Effector memory CD4-positive, alpha-beta T cell (primary cell): ENCODE measurements around the gene CAPN12.

Experiments
- DNase-seq, 3 donors: peaks; one replicate each; pipeline ENCODE4 v3.0.0-alpha.2; 2020
- H3K27ac ChIP-seq: 2 replicates; pipeline ENCODE4 v1.7.0; 2013; ENCODE audit warnings: mild to moderate bottlenecking, low read length, moderate library complexity; ENCODE audit not compliant: insufficient read depth, poor library complexity, severe bottlenecking
- H3K27me3 ChIP-seq: replicated peaks from 2 replicates; pipeline ENCODE4 v1.7.0; 2013; ENCODE audit warnings: mild to moderate bottlenecking, low read length; ENCODE audit not compliant: insufficient read depth, control insufficient read depth, poor library complexity, severe bottlenecking
- H3K36me3 ChIP-seq: 2 replicates; pipeline ENCODE4 v1.7.0; 2013; ENCODE audit warnings: mild to moderate bottlenecking, low read length, moderate library complexity; ENCODE audit not compliant: control insufficient read depth, insufficient read depth
- H3K4me1 ChIP-seq: 2 replicates; pipeline ENCODE4 v1.7.0; 2013; ENCODE audit warnings: low read length, mild to moderate bottlenecking; ENCODE audit not compliant: control insufficient read depth, insufficient read depth, poor library complexity, severe bottlenecking
- H3K4me3 ChIP-seq: 2 replicates; pipeline ENCODE4 v1.7.0; 2013; ENCODE audit warnings: low read length, low read depth, mild to moderate bottlenecking; ENCODE audit not compliant: insufficient read depth, poor library complexity, severe bottlenecking
- H3K9me3 ChIP-seq: 2 replicates; pipeline ENCODE4 v1.7.0; 2013; ENCODE audit warnings: mild to moderate bottlenecking, low read length, moderate library complexity; ENCODE audit not compliant: control insufficient read depth

The CAPN12 gene

DNA sequence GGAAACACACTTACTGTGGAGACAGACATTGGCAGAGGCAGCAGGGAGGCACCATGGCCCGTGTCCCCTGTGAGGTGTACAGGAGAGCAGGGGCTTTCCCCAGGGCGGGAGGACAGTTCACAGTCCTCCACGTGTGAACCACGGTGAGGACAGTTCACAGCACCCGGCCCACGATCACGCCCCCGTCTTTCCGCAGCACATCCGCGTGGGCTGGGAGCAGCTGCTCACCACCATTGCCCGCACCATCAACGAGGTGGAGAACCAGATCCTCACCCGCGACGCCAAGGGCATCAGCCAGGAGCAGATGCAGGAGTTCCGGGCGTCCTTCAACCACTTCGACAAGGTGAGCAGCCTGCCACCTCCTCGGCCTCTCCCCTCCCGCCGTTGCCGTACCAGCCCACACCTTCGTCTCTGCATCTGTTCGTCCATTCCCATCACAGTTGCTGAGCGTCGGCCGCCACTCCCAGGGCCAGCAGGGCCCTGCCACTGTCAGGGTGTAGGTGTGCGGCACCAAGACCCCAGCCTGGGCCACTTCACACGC lies 17.4 kb downstream of the CAPN12 start:
- Histone ChIP-seq H3K36me3 (peaks cover 53% of the 10 kb centered on the region), H3K27ac (no peak overlapping the region), H3K4me3 (no peak overlapping the region), H3K4me1 (peaks cover 3% of the 10 kb centered on the region), H3K27me3 (no peaks in the 10 kb centered on the region), H3K9me3 (no peaks in the 10 kb centered on the region)
- peak in 1 of 3 donors; percentile 26 for DNase-seq

GRCh38 chr19:38726284-38726673 lies 18.0 kb downstream of the CAPN12 start:
- Histone ChIP-seq H3K4me3 (no peak overlapping the region), H3K27me3 (no peaks in the 10 kb centered on the region), H3K9me3 (no peaks in the 10 kb centered on the region), H3K4me1 (peaks cover 3% of the 10 kb centered on the region), H3K27ac (no peak overlapping the region), H3K36me3 (peaks cover 59% of the 10 kb centered on the region)
- DNase-seq: no peak

DNA sequence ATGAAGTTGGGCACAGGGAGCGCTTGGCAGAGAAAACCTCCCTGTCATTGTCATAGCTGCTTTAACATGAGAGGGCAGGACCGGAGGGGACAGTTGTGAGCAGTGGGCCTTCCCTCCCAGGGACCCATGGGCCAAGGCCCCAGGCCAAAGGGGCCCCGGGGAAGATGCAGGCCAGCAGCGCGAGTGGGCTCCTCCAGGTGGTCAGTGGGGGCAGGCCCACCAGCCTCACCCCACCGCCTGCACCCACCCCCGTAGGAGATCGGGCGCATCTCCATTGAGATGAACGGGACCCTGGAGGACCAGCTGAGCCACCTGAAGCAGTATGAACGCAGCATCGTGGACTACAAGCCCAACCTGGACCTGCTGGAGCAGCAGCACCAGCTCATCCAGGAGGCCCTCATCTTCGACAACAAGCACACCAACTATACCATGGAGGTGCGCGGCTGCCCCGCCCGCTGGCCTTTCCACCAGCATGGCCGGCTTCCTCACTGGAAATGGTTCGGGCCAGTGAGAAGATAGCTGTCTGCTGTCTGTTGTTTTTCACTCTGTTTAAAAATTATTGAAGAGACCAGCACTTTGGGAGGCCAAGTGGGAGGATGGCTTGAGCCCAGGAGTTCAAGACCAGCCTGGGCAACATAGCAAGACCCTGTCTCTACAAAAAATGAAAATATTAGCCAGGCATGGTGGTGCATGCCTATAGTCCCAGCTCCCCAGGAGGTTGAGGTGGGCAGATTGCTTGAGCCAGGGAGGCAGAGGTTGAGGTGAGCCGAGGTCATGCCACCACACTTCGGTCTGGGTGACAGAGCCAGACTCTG lies 18.6 kb downstream of the CAPN12 start:
- H3K36me3 ChIP-seq: peaks cover 64% of the 10 kb centered on the region
- no peak overlapping the region for H3K27ac ChIP-seq

DNA sequence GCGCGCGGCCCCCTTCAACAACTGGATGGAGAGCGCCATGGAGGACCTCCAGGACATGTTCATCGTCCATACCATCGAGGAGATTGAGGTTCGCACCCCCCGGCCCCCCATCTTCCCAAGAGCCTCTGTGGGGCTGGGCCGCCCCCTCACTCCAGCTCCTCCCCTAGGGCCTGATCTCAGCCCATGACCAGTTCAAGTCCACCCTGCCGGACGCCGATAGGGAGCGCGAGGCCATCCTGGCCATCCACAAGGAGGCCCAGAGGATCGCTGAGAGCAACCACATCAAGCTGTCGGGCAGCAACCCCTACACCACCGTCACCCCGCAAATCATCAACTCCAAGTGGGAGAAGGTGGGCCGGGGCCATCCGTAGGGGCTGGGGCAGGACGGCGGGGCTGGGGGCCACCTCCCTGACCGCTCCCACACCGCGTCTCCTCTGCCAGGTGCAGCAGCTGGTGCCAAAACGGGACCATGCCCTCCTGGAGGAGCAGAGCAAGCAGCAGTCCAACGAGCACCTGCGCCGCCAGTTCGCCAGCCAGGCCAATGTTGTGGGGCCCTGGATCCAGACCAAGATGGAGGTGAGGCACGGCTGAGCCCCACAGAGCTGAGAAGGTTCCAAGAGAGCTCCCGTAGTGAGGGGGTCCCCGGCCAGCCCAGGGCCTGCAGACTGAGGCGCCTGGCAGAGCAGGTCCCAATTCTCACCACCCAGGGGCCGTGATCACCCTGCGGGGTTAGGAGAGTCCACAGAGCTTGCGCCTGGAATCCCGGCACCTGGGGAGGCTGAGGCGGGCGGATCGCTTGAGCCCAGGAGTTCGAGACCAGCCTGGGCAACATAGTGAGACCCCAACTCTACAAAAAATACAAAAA lies 20.1 kb downstream of the CAPN12 start:
- Histone ChIP-seq H3K4me1 (no peaks in the 10 kb centered on the region), H3K4me3 (no peak overlapping the region), H3K27me3 (no peaks in the 10 kb centered on the region), H3K27ac (no peak overlapping the region), H3K9me3 (no peaks in the 10 kb centered on the region), H3K36me3 (peaks cover 75% of the 10 kb centered on the region)
- no peak for DNase-seq

More for the DNA sequence above, 18.6 kb downstream of the CAPN12 start:
- no peak for DNase-seq
- Histone ChIP-seq H3K4me3 (no peak overlapping the region), H3K9me3 (no peaks in the 10 kb centered on the region), H3K27me3 (no peaks in the 10 kb centered on the region), H3K4me1 (peaks cover 3% of the 10 kb centered on the region)

GRCh38 chr19:38723606-38723965 lies 20.7 kb downstream of the CAPN12 start:
- Histone ChIP-seq H3K27me3 (no peaks in the 10 kb centered on the region), H3K27ac (no peak overlapping the region), H3K4me3 (no peak overlapping the region), H3K4me1 (no peaks in the 10 kb centered on the region), H3K36me3 (peaks cover 82% of the 10 kb centered on the region), H3K9me3 (no peaks in the 10 kb centered on the region)
- no peak for DNase-seq

- Histone ChIP-seq H3K4me1 (no peaks in the 10 kb centered on the region), H3K36me3 (peaks cover 82% of the 10 kb centered on the region), H3K27me3 (no peaks in the 10 kb centered on the region), H3K27ac (no peak overlapping the region), H3K4me3 (no peak overlapping the region), H3K9me3 (no peaks in the 10 kb centered on the region)
- no peak for DNase-seq
Observed at GRCh38 chr19:38722947-38723605, 21.2 kb downstream of the CAPN12 start.

DNA sequence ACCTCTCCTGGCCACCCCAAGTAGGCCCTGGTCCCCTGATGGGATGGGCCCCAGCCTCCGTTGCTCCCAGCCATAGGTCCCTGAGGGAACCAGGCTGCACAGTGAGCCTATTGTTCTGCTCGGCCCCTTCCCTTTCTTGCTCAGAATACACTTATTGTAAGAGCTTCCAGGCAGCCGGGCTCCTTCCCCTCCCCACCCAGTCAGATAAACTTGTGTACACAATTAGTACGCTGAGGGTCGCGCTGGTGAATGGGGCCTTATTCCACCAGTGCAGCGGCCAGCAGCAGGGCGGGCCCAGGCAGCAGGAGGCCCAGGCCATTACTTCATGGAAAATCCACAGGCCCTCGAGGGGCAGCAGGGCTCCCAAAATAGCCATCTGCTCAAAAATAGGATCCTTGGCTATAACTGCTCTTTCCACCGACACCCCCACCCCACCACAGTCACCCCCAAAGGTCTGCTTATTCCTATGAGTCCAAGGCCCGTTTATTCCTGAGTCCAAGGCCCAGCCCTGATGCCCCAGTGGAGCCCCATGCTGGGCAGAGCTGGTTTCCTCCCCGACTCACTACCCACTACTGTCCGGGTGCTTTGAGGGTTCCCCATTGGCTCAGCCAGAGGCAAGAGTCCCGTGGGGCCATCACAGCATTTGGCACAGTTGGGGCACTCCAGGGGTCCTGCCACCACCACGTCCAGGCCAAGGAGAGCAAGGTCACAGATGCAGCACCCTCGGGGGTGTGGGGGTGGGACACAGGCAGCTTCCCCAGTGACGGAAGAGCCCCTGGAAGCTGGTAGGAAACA lies 22.1 kb downstream of the CAPN12 start:
- Histone ChIP-seq H3K4me3 (no peak overlapping the region), H3K27ac (no peak overlapping the region)

GRCh38 chr19:38721496-38721895 lies 22.8 kb downstream of the CAPN12 start:
- H3K27ac ChIP-seq: no peak overlapping the region
- no peak overlapping the region for H3K4me3 ChIP-seq
- no peak for DNase-seq
- H3K4me1 ChIP-seq: no peaks in the 10 kb centered on the region
- H3K9me3 ChIP-seq: no peaks in the 10 kb centered on the region
- H3K36me3 ChIP-seq: peaks cover 89% of the 10 kb centered on the region
- H3K27me3 ChIP-seq: no peaks in the 10 kb centered on the region

More for the DNA sequence above, 22.1 kb downstream of the CAPN12 start:
- no peaks in the 10 kb centered on the region for H3K9me3 ChIP-seq
- no peaks in the 10 kb centered on the region for H3K27me3 ChIP-seq
- H3K36me3 ChIP-seq: peaks cover 83% of the 10 kb centered on the region
- no peaks in the 10 kb centered on the region for H3K4me1 ChIP-seq
- DNase-seq: no peak

GRCh38 chr19:38720559-38721236 lies 23.6 kb downstream of the CAPN12 start:
- no peaks in the 10 kb centered on the region for H3K4me1 ChIP-seq
- H3K9me3 ChIP-seq: no peaks in the 10 kb centered on the region
- H3K27ac ChIP-seq: no peak overlapping the region
- H3K4me3 ChIP-seq: no peak overlapping the region
- H3K36me3 ChIP-seq: peaks cover 90% of the 10 kb centered on the region
- H3K27me3 ChIP-seq: no peaks in the 10 kb centered on the region
- DNase-seq: no peak
